MM.1S (cell line): ENCODE results near the gene SP110.

Source experiments
- DNase-seq: peaks from one replicate; pipeline ENCODE4 v3.0.0-alpha.2; 2015
- H2AFZ ChIP-seq: fragments of 300-600 bp; sonication (generic); 2 replicates; pipeline ENCODE4 v1.6.0; 2016; ENCODE audit warnings: antibody characterized with exemption, low read length
- H3F3A ChIP-seq: fragments of 300-600 bp; sonication (generic); 2 replicates; pipeline ENCODE4 v1.6.1; 2016; ENCODE audit warnings: mild to moderate bottlenecking, antibody characterized with exemption, low read length, moderate library complexity, mixed read lengths; ENCODE audit not compliant: insufficient read depth
- H3K27ac ChIP-seq: fragments of 300-600 bp; sonication (generic); 2 replicates; pipeline ENCODE4 v1.5.1; 2016; ENCODE audit warnings: mild to moderate bottlenecking, low read length
- H3K27me3 ChIP-seq: fragments of 300-600 bp; sonication (generic); replicated peaks from 2 replicates; pipeline ENCODE4 v1.6.0; 2016; ENCODE audit warnings: low read length; ENCODE audit not compliant: insufficient read depth
- H3K36me3 ChIP-seq: fragments of 300-600 bp; sonication (generic); replicated peaks from 2 replicates; pipeline ENCODE4 v1.6.1; 2016; ENCODE audit warnings: mild to moderate bottlenecking, low read length, mixed read lengths; ENCODE audit not compliant: insufficient read depth
- H3K4me1 ChIP-seq: fragments of 300-600 bp; sonication (generic); 2 replicates; pipeline ENCODE4 v1.6.1; 2016; ENCODE audit warnings: low read length, mixed read lengths
- H3K4me2 ChIP-seq: fragments of 300-600 bp; sonication (generic); 2 replicates; pipeline ENCODE4 v1.6.0; 2016; ENCODE audit warnings: low read depth, low read length
- H3K4me3 ChIP-seq: fragments of 300-600 bp; sonication (generic); 2 replicates; pipeline ENCODE4 v1.5.1; 2016; ENCODE audit warnings: low read length, mixed read lengths
- H3K79me2 ChIP-seq: fragments of 300-600 bp; sonication (generic); 2 replicates; pipeline ENCODE4 v1.6.1; 2016; ENCODE audit warnings: mixed run types, low read length, mixed read lengths
- H3K9ac ChIP-seq: fragments of 300-600 bp; sonication (generic); 2 replicates; pipeline ENCODE4 v1.6.1; 2016; ENCODE audit warnings: low read length, mixed read lengths
- H3K9me2 ChIP-seq: fragments of 300-600 bp; sonication (generic); replicated peaks from 2 replicates; pipeline ENCODE4 v1.6.1; 2016; ENCODE audit warnings: mild to moderate bottlenecking, low read length, mixed read lengths; ENCODE audit not compliant: insufficient read depth
- H3K9me3 ChIP-seq: fragments of 300-600 bp; sonication (generic); replicated peaks from 2 replicates; pipeline ENCODE4 v1.6.1; 2016; ENCODE audit warnings: mild to moderate bottlenecking, low read length, mixed read lengths; ENCODE audit not compliant: insufficient read depth
- H4K20me1 ChIP-seq: fragments of 300-600 bp; sonication (generic); 2 replicates; pipeline ENCODE4 v1.6.1; 2016; ENCODE audit warnings: mild to moderate bottlenecking, low read length, moderate library complexity, mixed read lengths; ENCODE audit not compliant: insufficient read depth
- EZH2 ChIP-seq: fragments of 300-600 bp; sonication (generic); optimal IDR thresholded peaks from 2 replicates; pipeline ENCODE3; 2017; ENCODE audit warnings: low read depth, mild to moderate bottlenecking, antibody characterized with exemption, low read length, mixed read lengths
- EZH2phosphoT487 ChIP-seq: fragments of 300-600 bp; sonication (generic); IDR thresholded peaks from 2 replicates; pipeline ENCODE4 v1.6.1; 2018; ENCODE audit warnings: antibody characterized with exemption, low read length
- TF ChIP-seq, protein P1 (sequence below): fragments of 300-600 bp; sonication (generic); IDR thresholded peaks from 2 replicates; pipeline ENCODE4 v1.5.1; 2016; ENCODE audit warnings: antibody characterized with exemption, low read length, mixed read lengths

SP110 gene

DNA sequence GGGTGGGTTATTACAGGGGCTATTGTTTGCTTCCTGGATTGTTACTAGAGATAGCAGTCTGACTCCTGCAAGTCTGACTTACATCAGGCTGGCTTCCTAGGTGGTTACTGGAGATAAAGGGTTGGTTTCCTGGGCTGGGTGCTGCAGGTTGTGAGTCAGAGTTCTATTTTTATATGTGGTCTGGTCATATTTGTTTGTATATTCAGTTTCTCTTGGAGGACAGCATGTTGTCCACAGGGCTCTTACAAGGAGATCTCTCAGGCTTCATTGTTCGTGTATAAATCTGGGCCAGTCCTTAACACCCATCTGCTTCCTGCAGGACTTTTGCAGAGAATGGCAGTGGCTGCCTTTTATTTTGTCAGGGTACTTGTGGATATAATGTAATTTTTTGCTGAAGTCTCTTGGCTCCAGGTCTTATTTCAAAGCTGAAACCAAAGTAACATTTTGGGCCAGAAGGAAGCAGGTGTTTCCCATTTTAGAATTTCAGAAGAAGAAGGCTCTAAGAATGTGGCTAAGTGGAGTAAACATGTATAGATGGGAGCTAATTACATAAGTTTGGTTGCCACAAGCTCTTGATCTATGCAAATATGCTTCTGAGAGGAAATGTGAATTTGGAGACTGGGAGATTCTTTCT lies 85.2 kb downstream of the SP110 start:
- peak overlapping the region; percentile 80 for H3K4me2 ChIP-seq
- H4K20me1 ChIP-seq = no peaks in the 10 kb centered on the region
- TF ChIP-seq EZH2 (no peak), EZH2phosphoT487 (no peak)
- TF ChIP-seq, protein P1, sequence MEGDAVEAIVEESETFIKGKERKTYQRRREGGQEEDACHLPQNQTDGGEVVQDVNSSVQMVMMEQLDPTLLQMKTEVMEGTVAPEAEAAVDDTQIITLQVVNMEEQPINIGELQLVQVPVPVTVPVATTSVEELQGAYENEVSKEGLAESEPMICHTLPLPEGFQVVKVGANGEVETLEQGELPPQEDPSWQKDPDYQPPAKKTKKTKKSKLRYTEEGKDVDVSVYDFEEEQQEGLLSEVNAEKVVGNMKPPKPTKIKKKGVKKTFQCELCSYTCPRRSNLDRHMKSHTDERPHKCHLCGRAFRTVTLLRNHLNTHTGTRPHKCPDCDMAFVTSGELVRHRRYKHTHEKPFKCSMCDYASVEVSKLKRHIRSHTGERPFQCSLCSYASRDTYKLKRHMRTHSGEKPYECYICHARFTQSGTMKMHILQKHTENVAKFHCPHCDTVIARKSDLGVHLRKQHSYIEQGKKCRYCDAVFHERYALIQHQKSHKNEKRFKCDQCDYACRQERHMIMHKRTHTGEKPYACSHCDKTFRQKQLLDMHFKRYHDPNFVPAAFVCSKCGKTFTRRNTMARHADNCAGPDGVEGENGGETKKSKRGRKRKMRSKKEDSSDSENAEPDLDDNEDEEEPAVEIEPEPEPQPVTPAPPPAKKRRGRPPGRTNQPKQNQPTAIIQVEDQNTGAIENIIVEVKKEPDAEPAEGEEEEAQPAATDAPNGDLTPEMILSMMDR = no peak
- H2AFZ ChIP-seq = peak overlapping the region; percentile 75; the same call in 1 of the 2 replicates
- peaks cover 30% of the 10 kb centered on the region for H3F3A ChIP-seq
- peak overlapping the region; percentile 99 for H3K27ac ChIP-seq
- peaks cover 44% of the 10 kb centered on the region for H3K4me1 ChIP-seq
- H3K4me3 ChIP-seq = peak overlapping the region; percentile 47
- no peaks in the 10 kb centered on the region for H3K27me3 ChIP-seq
- H3K9me3 ChIP-seq = no peaks in the 10 kb centered on the region
- no peaks in the 10 kb centered on the region for H3K36me3 ChIP-seq
- peak; percentile 85 for DNase-seq
- H3K9ac ChIP-seq = peak overlapping the region; percentile 69; the same call in 1 of the 2 replicates
- no peaks in the 10 kb centered on the region for H3K79me2 ChIP-seq
- H3K9me2 ChIP-seq = no peaks in the 10 kb centered on the region

GRCh38 chr2:230131366-230131765 lies 88.4 kb downstream of the SP110 start:
- Histone ChIP-seq H3K9me2 (no peaks in the 10 kb centered on the region), H3F3A (peaks cover 29% of the 10 kb centered on the region), H3K27ac (no peak overlapping the region), H3K4me3 (no peak overlapping the region), H3K4me2 (no peak overlapping the region), H3K9ac (no peak overlapping the region), H4K20me1 (no peaks in the 10 kb centered on the region), H3K9me3 (no peaks in the 10 kb centered on the region), H3K79me2 (no peaks in the 10 kb centered on the region), H2AFZ (no peak overlapping the region), H3K27me3 (no peaks in the 10 kb centered on the region), H3K4me1 (peaks cover 42% of the 10 kb centered on the region), H3K36me3 (no peaks in the 10 kb centered on the region)
- DNase-seq = no peak
- no peak for TF ChIP-seq EZH2phosphoT487
- no peak for TF ChIP-seq EZH2
- TF ChIP-seq, protein P1 = no peak

GRCh38 chr2:230130668-230131364 lies 89.0 kb downstream of the SP110 start:
- Histone ChIP-seq H3K4me3 (no peak overlapping the region), H4K20me1 (no peaks in the 10 kb centered on the region), H3K9me3 (no peaks in the 10 kb centered on the region), H3K4me2 (no peak overlapping the region), H2AFZ (no peak overlapping the region), H3K9ac (no peak overlapping the region), H3K4me1 (peaks cover 37% of the 10 kb centered on the region), H3K79me2 (no peaks in the 10 kb centered on the region), H3K27ac (no peak overlapping the region), H3K9me2 (no peaks in the 10 kb centered on the region), H3F3A (peaks cover 24% of the 10 kb centered on the region), H3K36me3 (no peaks in the 10 kb centered on the region), H3K27me3 (no peaks in the 10 kb centered on the region)
- no peak for DNase-seq
- TF ChIP-seq EZH2phosphoT487 = no peak
- TF ChIP-seq EZH2 = no peak
- TF ChIP-seq, protein P1 = no peak
